Gastrocnemius medialis (tissue), 4 donors: ENCODE measurements around the gene GOPC.

Source experiments
- CTCF ChIP-seq, 5 experiments: fragments of 450-650 bp in 3 of 5; fragments of 200-600 bp in 2 of 5; sonication (generic) in 2 of 5; IDR thresholded peaks in 4 of 5; conservative IDR thresholded peaks in 1 of 5; 1 replicate in 4 of 5; 2 replicates in 1 of 5; pipeline ENCODE4 v1.5.1; 2016 to 2019; ENCODE audit warnings: antibody characterized with exemption in 5 of 5, mild to moderate bottlenecking in 3 of 5, moderate library complexity in 3 of 5
- POLR2A ChIP-seq, 2 donors: fragments of 450-650 bp; IDR thresholded peaks; one replicate each; pipeline ENCODE4 v1.6.1; 2017; ENCODE audit warnings: antibody characterized with exemption in 2 of 2, mild to moderate bottlenecking in 2 of 2, moderate library complexity in 2 of 2

GRCh38 chr6:117552618-117553017 lies 49.7 kb downstream of the GOPC start:
- TF ChIP-seq CTCF (IDR thresholded peaks at IDR 0.05 in 4 of 5, conservative IDR thresholded peaks at IDR 0.05 in 1 of 5) (no peak), POLR2A (IDR thresholded peaks at IDR 0.05) (no peak)
